Mesodermal cell (in vitro differentiated cells): ENCODE measurements around the gene IP6K2.

Source experiments
- H3K27ac ChIP-seq: 2 replicates; pipeline ENCODE4 v1.7.0; 2013; ENCODE audit warnings: mild to moderate bottlenecking, low read depth, low read length, moderate library complexity; ENCODE audit not compliant: severe bottlenecking
- H3K36me3 ChIP-seq: 2 replicates; pipeline ENCODE4 v1.7.1; 2013; ENCODE audit warnings: mild to moderate bottlenecking, low read length, moderate library complexity; ENCODE audit not compliant: control insufficient read depth, insufficient read depth
- H3K4me1 ChIP-seq: one replicate; pipeline ENCODE4 v1.7.1; 2013; ENCODE audit warnings: mild to moderate bottlenecking, low read length; ENCODE audit not compliant: insufficient read depth, control insufficient read depth, poor library complexity, severe bottlenecking
- H3K4me3 ChIP-seq: 2 replicates; pipeline ENCODE4 v1.7.0; 2013; ENCODE audit warnings: low read length, control low read depth, mild to moderate bottlenecking; ENCODE audit not compliant: insufficient read depth, poor library complexity, severe bottlenecking; ENCODE audit errors: extremely low read depth
- H3K9me3 ChIP-seq: 2 replicates; pipeline ENCODE4 v1.7.1; 2013; ENCODE audit warnings: mild to moderate bottlenecking, low read length, moderate library complexity; ENCODE audit not compliant: control insufficient read depth
- WGBS, 2 experiments: methylation state at CpG; one replicate each; pipeline ENCODE4 v1.1.5; 2013; ENCODE audit warnings: missing lambda C conversion rate in 2 of 2; ENCODE audit not compliant: insufficient coverage in 2 of 2; 5-methylcytosine and 5-hydroxymethylcytosine counted together

The IP6K2 gene

DNA sequence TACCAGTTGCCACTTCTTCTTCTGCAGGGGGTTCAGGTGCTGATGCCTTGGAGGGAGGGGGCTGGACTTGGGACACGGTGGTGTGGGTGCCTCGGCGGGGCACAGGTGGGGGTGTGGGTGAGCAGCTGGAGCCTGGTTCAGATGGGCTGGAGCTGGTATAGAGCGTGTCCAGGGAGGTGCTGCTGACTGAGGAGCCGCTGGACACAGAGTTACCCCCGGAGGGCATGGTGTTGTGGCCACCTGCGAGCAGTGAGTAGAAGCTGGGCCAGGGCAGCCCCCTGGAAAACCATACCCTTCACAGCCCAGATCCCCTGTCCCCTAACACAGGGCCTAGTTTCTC is 35.5 kb downstream of the IP6K2 start:
- Histone ChIP-seq H3K27ac (no peak overlapping the region), H3K4me3 (no peak overlapping the region), H3K9me3 (no peaks in the 10 kb centered on the region), H3K4me1 (peaks cover 12% of the 10 kb centered on the region), H3K36me3 (peaks cover 65% of the 10 kb centered on the region)
- 96 to 98% methylated on average over 6 to 7 of the region's 7 CpGs for WGBS, 2 experiments

DNA sequence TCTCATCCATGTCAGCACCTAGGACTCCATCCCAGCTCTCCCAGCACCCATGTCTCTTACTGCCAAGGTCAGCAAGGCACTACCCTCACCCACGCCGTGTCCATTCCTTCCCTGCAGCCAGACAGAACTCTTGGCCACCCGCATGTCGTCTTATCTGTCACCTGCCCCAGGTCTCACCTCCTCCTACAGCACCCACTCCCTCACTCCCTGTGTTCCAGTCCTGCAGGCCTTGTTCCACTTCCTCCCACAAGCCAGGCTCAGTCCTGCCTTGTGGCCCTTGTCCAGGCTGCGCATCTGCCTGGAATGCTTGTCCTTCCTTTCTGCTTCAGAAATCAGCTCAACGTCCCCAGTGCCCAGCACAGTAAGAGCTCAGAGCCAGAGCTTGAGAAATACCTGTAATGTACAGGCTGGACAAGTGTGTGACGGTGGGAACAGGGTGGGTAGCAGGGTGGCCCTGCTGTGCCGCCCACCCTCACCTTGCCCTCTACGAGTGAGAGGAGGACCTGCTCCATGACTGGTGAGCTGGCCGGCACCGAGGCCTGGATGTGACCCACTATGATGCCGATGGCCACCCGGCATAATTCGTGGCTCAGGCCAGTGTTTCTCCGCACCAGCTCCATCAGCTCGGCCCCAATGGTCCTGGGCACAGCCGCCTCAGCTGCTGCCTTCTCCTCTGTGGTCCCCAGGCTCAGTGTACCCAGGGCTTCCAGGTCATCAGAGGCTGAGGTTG is 36.0 kb downstream of the IP6K2 start:
- no peak overlapping the region for H3K4me3 ChIP-seq
- no peaks in the 10 kb centered on the region for H3K9me3 ChIP-seq
- 94 to 97% methylated on average over 16 to 17 of the region's 17 CpGs for WGBS, 2 experiments
- H3K4me1 ChIP-seq = peaks cover 9% of the 10 kb centered on the region
- no peak overlapping the region for H3K27ac ChIP-seq
- peaks cover 69% of the 10 kb centered on the region for H3K36me3 ChIP-seq

DNA sequence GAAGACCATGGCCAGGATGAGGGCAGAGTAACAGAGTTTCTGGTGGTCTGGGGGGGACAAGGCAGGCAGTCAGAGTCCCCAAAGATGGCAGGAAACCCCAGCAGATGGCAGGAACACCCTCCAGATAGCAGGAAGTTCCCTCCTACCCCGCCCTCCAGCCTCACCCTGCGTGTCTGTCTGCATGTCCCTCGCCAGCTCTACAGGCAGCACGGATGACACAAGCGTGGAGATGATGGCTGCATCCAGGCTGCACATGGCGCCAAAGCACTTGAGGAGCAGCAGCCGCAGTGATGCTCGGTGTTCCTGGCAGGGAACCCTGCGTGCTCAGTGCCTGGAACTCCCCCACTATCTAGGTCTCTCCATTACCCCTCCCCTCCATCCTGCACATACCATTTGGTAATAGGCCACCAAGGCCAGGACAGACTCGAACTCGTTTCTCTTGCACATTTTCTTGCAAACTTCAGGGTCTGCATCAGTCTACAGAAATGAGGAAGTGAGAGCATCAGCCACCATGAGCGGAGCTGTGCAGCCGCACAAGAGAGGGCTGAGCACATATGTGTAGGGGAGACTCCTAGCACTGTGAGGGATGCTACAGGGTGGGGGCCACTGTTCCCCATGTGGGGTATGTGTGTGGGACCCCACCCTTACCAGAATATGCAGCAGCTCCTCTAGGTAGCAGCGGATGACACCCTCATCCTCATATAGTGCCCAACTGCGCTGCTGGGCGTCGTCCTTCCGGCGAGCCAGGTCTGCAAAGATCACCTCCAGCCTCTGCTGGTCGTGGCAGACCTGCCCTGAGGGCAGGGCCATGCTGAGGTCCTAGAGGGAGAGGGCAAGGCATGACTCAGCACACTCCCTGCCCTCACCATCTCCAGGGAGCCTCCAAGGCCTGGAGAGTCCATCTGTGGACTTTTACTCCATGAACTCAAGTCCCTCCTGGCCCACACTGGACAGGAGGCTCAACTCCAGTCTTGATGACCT is 37.3 kb downstream of the IP6K2 start:
- peaks cover 8% of the 10 kb centered on the region for H3K4me1 ChIP-seq
- H3K36me3 ChIP-seq = peaks cover 80% of the 10 kb centered on the region
- no peaks in the 10 kb centered on the region for H3K9me3 ChIP-seq
- H3K27ac ChIP-seq = no peak overlapping the region
- no peak overlapping the region for H3K4me3 ChIP-seq
- WGBS, 2 experiments = 94% methylated on average over 14 to 15 of the region's 20 CpGs

DNA sequence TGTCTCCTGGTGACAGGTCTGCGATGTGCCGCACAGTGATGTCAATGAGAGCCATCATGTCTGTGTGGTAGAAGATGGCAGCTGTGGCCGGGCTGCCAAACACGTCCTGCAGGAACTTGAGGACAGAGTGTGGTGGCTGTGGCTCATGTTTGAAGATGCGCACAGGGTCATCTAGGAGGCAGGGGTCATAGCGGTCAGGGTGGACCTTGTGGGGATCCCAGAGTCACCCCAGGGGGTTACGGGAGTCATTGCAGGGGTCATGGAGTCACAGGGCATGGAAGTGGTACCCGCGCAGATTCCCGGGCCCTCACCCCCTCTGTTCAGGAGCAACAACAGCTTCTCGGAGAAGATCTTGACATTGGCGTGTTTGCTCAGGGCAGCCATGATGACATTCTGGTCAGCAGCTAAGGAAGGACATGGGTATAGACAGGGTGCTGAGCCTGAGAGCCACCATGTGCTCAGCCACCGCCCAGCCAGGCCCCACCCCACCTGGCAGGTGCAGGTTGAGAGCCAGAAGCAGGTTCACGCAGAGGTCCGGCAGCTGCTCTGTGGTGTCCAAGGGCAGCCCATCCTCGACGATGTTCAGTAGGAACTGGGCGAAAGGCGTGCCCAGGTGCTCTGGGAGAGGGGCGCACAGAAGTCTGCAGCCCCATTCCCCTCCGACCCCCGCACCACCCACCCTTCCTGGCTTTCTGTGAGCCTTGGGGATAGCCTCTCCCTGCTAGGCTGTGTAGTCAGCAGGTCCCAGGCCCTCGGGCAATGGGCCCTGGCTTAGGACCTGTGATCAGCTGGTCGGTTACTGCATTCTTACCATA is 38.2 kb downstream of the IP6K2 start:
- Histone ChIP-seq H3K9me3 (no peaks in the 10 kb centered on the region), H3K4me1 (no peaks in the 10 kb centered on the region), H3K4me3 (no peak overlapping the region), H3K36me3 (peaks cover 88% of the 10 kb centered on the region), H3K27ac (no peak overlapping the region)
- WGBS, 2 experiments = 95 to 98% methylated on average over 17 to 23 of the region's 24 CpGs

DNA sequence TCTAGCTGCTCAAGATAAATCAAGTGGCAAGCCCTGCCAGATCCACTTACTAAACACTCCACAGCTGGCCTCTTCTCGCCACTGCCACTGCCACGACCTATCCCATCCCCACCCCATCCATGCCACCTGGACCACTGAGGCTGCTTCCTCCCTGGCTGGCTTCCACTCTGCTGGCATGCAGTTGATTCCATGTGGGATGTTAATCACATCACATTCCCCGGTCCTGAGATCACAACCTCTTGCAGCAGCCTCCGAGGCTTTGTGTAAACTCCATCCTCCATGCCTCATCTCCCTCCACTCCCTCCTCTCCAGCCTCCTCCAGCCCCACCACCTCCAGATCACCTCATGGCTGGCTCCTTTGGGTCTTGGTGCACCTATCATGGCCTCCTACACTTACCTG is 39.0 kb downstream of the IP6K2 start:
- H3K4me1 ChIP-seq = no peaks in the 10 kb centered on the region
- H3K9me3 ChIP-seq = no peaks in the 10 kb centered on the region
- no peak overlapping the region for H3K4me3 ChIP-seq
- peaks cover 90% of the 10 kb centered on the region for H3K36me3 ChIP-seq
- H3K27ac ChIP-seq = no peak overlapping the region
- WGBS, 2 experiments = 89 to 100% methylated on average over 4 of the region's 4 CpGs

DNA sequence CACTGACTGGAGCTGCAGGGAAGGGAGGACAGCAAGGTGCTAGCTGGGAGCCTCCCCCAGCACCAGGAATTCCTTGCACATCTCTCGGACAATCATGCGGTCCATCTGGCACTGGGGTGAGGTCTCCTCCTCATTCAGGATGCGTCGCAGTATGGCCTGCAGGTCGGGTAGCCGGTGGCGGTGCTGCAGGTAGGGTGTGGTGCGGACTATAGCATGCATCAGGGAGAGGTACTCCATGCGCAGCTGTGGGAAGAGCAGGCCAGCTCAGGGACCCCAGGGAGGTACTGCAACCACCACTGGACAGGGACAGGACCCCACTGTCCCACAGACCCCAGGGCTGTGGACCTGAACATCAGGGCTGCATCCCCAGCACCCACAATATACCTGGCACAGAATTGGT is 42.5 kb downstream of the IP6K2 start:
- Histone ChIP-seq H3K4me1 (no peaks in the 10 kb centered on the region), H3K27ac (no peak overlapping the region), H3K9me3 (no peaks in the 10 kb centered on the region), H3K36me3 (peaks cover 74% of the 10 kb centered on the region), H3K4me3 (no peak overlapping the region)
- WGBS, 2 experiments = 93 to 95% methylated on average over 9 of the region's 9 CpGs

DNA sequence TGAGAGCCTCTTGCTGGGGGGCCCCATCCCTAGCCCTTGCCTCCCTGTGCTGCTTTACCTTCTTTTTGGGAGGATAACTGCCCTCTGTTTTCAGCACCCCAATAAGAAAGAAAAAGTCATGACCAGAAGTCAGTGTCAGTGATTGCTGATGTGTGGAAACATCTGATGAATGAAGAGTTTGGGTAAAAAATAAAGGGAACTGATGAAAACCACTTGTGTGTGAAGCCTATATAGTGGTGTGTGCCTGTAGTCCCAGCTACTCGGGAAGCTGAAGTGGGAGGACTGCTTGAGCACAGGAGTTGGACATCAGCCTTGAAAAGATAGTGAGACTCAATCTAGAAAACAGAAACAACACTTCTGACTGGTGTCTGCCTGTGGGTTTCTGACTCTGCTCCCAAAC is 44.5 kb downstream of the IP6K2 start:
- 75 to 100% methylated on average over 1 of the region's 1 CpG for WGBS, 2 experiments
- H3K27ac ChIP-seq = no peak overlapping the region
- H3K36me3 ChIP-seq = peaks cover 58% of the 10 kb centered on the region
- no peaks in the 10 kb centered on the region for H3K9me3 ChIP-seq
- no peak overlapping the region for H3K4me3 ChIP-seq
- H3K4me1 ChIP-seq = no peaks in the 10 kb centered on the region

DNA sequence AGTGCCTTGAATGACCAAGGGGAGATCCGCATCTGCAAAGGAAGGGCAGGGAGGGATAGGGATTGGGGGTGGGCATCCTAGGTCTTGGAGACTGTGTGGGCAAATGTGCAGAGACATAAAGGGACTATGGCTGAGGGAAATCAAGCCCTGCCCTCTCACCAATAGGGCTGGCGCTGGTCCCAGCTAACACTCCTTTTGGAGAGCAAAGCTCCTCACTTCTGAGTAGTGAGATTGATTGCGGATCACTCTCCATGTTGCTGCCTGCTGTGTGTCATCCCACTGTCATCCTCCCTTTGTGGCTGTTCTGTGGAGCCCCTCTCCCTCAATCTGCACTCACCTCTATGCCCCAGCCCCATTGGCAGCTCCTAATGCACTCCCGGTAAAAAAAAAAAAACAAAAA is 52.1 kb downstream of the IP6K2 start:
- no peak overlapping the region for H3K4me3 ChIP-seq
- WGBS, 2 experiments = 85 to 90% methylated on average over 2 to 3 of the region's 4 CpGs
- no peak overlapping the region for H3K27ac ChIP-seq
- H3K9me3 ChIP-seq = no peaks in the 10 kb centered on the region
- H3K4me1 ChIP-seq = peaks cover 6% of the 10 kb centered on the region
- H3K36me3 ChIP-seq = peaks cover 21% of the 10 kb centered on the region

DNA sequence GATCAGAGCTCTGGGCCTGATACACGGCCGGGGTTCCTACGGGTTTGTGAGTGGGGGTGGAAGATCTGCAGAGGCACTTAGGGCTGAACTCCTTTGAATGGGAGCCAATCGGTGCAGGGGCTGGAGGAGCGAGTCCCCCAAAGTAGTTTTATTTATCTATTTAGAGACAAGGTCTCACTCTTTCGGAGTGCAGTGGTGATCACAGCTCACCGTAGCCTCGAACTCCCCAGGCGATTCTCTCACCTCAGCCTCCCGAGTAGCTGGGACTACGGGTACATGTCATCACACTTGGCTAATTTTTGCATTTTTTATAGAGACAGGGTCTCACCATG is 52.7 kb downstream of the IP6K2 start:
- peak overlapping the region; percentile 64 for H3K4me3 ChIP-seq
- H3K9me3 ChIP-seq = no peaks in the 10 kb centered on the region
- H3K4me1 ChIP-seq = peaks cover 6% of the 10 kb centered on the region
- peak overlapping the region; percentile 99 for H3K27ac ChIP-seq
- WGBS, 2 experiments = 63 to 86% methylated on average over 6 to 7 of the region's 11 CpGs
- peaks cover 28% of the 10 kb centered on the region for H3K36me3 ChIP-seq

DNA sequence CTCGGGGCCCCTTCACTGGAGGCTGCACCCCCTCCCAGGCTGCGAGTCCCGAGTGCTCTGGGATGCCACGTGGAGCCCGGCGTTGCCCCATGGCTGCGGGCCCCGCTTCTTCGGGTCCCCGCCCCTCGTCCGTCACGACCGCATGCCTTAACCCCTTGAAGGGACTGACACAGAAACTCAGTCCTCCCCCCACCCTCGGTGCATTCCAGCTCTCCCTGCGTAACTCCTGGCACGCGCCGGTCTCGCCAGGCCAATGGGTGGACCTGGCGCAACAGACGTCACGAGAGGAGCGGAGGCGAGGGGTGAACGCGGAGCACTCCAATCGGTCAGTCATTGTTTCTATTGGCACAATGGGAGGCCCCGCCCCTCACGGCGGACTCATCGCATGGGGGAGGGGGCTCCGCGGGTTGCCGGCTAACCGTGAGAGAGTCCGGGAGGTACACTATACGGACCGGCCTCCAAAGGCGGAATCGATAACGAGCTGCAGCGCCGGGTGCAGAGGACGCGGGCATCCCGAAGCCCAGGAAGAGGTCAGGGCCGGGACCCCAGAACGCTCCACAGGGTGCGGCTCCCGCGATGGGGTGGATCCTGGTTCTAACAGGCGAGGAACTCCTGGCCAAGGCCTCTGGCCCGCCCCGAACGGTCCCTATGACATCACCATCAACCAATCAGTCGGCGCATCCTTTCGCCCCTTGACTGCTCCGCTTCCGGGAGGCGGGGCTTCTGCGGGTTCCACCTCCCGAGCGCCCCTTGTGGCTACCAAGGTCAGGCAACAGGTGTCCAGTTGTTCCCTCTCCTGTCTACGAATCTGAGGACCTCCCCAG is 53.3 kb downstream of the IP6K2 start:
- H3K4me3 ChIP-seq = peak overlapping the region; percentile 64
- H3K4me1 ChIP-seq = peaks cover 6% of the 10 kb centered on the region
- H3K36me3 ChIP-seq = peaks cover 34% of the 10 kb centered on the region
- H3K9me3 ChIP-seq = no peaks in the 10 kb centered on the region
- WGBS, 2 experiments = 0% methylated on average over 62 to 65 of the region's 66 CpGs
- peak overlapping the region; percentile 99 for H3K27ac ChIP-seq
